Osteoblast (primary cell): Measurements from ENCODE around the gene ACAP2. TPM values are rescaled to one million over a fixed set of nuclear protein-coding genes. Genes with fewer than 3 reads are reported as not detected.

Source experiments
- DNase-seq: peaks from one replicate; pipeline ENCODE4 v3.0.0; 2011; ENCODE audit warnings: low spot score, mixed read lengths; ENCODE audit not compliant: insufficient read length; ENCODE audit errors: missing footprints
- H2AFZ ChIP-seq: 2 replicates; pipeline ENCODE4 v1.6.0; 2011; ENCODE audit warnings: mild to moderate bottlenecking, low read length
- H3K27ac ChIP-seq: 2 replicates; pipeline ENCODE4 v1.5.1; 2011; ENCODE audit warnings: mild to moderate bottlenecking, low read depth, low read length, moderate library complexity
- H3K27me3 ChIP-seq: 2 replicates; pipeline ENCODE4 v1.6.0; 2012; ENCODE audit warnings: mild to moderate bottlenecking, control low read depth, inconsistent platforms, low read length, moderate library complexity; ENCODE audit not compliant: insufficient read depth
- H3K36me3 ChIP-seq: 2 replicates; pipeline ENCODE4 v1.5.1; 2011; ENCODE audit warnings: mild to moderate bottlenecking, low read length, control low read depth, moderate library complexity; ENCODE audit not compliant: insufficient read depth
- H3K4me1 ChIP-seq: 2 replicates; pipeline ENCODE4 v1.5.1; 2011; ENCODE audit warnings: mild to moderate bottlenecking, low read length, control low read depth, moderate library complexity; ENCODE audit not compliant: insufficient read depth
- H3K4me2 ChIP-seq: 2 replicates; pipeline ENCODE4 v1.6.0; 2011; ENCODE audit warnings: mild to moderate bottlenecking, low read length; ENCODE audit not compliant: insufficient read depth
- H3K4me3 ChIP-seq: fragments of 200-600 bp; sonication (generic); 3 replicates; pipeline ENCODE4 v1.5.1; 2012; ENCODE audit warnings: mild to moderate bottlenecking, low read length, inconsistent platforms; ENCODE audit not compliant: insufficient read depth
- H3K79me2 ChIP-seq: 2 replicates; pipeline ENCODE4 v1.6.0; 2012; ENCODE audit warnings: mild to moderate bottlenecking, low read length, control low read depth, inconsistent platforms; ENCODE audit not compliant: insufficient read depth
- H3K9me3 ChIP-seq: 2 replicates; pipeline ENCODE4 v1.5.1; 2011; ENCODE audit warnings: low read depth, low read length, control low read depth
- H4K20me1 ChIP-seq: 2 replicates; pipeline ENCODE4 v1.6.0; 2012; ENCODE audit warnings: mild to moderate bottlenecking, low read length, control low read depth; ENCODE audit not compliant: insufficient read depth
- CTCF ChIP-seq: IDR thresholded peaks from 2 replicates; pipeline ENCODE4 v1.5.1; 2011; ENCODE audit warnings: mild to moderate bottlenecking, low read depth, low read length, moderate library complexity; ENCODE audit errors: extremely low read depth
- total RNA-seq: library from RNA; depleted of rRNA; stranded (reverse); fragments of >200 nt; gene quantifications from 2 replicates; pipeline ENCODE4 v1.2.3, GENCODE V29; 2012

The ACAP2 gene
- total RNA-seq, 1 donor = 121 TPM

GRCh38 chr3:195241592-195242355 is 201.0 kb downstream of the ACAP2 start:
- H3K4me2 ChIP-seq = no peak overlapping the region
- no peaks in the 10 kb centered on the region for H3K36me3 ChIP-seq
- peak; percentile 75 for DNase-seq
- H3K27me3 ChIP-seq = no peaks in the 10 kb centered on the region
- H3K4me1 ChIP-seq = peaks cover 2% of the 10 kb centered on the region
- H4K20me1 ChIP-seq = no peaks in the 10 kb centered on the region
- no peak overlapping the region for H3K27ac ChIP-seq
- TF ChIP-seq CTCF = no peak
- peaks cover 9% of the 10 kb centered on the region for H3K79me2 ChIP-seq
- no peaks in the 10 kb centered on the region for H3K9me3 ChIP-seq
- H2AFZ ChIP-seq = no peak overlapping the region
- H3K4me3 ChIP-seq = no peak overlapping the region

- no peak for TF ChIP-seq CTCF
- H3K9me3 ChIP-seq = no peaks in the 10 kb centered on the region
- H3K4me3 ChIP-seq = no peak overlapping the region
- no peak overlapping the region for H3K4me2 ChIP-seq
- DNase-seq = no peak
- no peaks in the 10 kb centered on the region for H4K20me1 ChIP-seq
- no peaks in the 10 kb centered on the region for H3K4me1 ChIP-seq
- H3K36me3 ChIP-seq = no peaks in the 10 kb centered on the region
- no peak overlapping the region for H2AFZ ChIP-seq
- H3K79me2 ChIP-seq = peaks cover 9% of the 10 kb centered on the region
- H3K27me3 ChIP-seq = no peaks in the 10 kb centered on the region
- H3K27ac ChIP-seq = no peak overlapping the region
These were observed 201.9 kb downstream of the ACAP2 start for GRCh38 chr3:195240939-195241338.

- H3K27ac ChIP-seq = no peak overlapping the region
- no peak overlapping the region for H3K4me3 ChIP-seq
- no peaks in the 10 kb centered on the region for H3K36me3 ChIP-seq
- no peak for DNase-seq
- no peaks in the 10 kb centered on the region for H3K9me3 ChIP-seq
- H2AFZ ChIP-seq = no peak overlapping the region
- H3K4me1 ChIP-seq = no peaks in the 10 kb centered on the region
- H4K20me1 ChIP-seq = no peaks in the 10 kb centered on the region
- no peak overlapping the region for H3K4me2 ChIP-seq
- peaks cover 9% of the 10 kb centered on the region for H3K79me2 ChIP-seq
- no peaks in the 10 kb centered on the region for H3K27me3 ChIP-seq
- TF ChIP-seq CTCF = no peak
These were observed 202.6 kb downstream of the ACAP2 start for GRCh38 chr3:195240171-195240701.

GRCh38 chr3:195239121-195239520 is 203.7 kb downstream of the ACAP2 start:
- H2AFZ ChIP-seq = no peak overlapping the region
- H3K27ac ChIP-seq = no peak overlapping the region
- peaks cover 9% of the 10 kb centered on the region for H3K79me2 ChIP-seq
- no peaks in the 10 kb centered on the region for H4K20me1 ChIP-seq
- H3K4me3 ChIP-seq = no peak overlapping the region
- no peak for DNase-seq
- no peak for TF ChIP-seq CTCF
- no peaks in the 10 kb centered on the region for H3K27me3 ChIP-seq
- no peak overlapping the region for H3K4me2 ChIP-seq
- H3K9me3 ChIP-seq = no peaks in the 10 kb centered on the region
- H3K36me3 ChIP-seq = no peaks in the 10 kb centered on the region
- H3K4me1 ChIP-seq = no peaks in the 10 kb centered on the region
